ACC112 (cell line): Measurements from ENCODE around the gene RNGTT.
A peak's percentile ranks its signal among the peaks of the same experiment; 100 is the strongest.

Source experiments
- H2AFZ ChIP-seq: fragments of 200-600 bp; sonication (generic); one replicate; pipeline ENCODE4 v1.6.0; 2017; ENCODE audit warnings: antibody characterized with exemption, low read length; ENCODE audit not compliant: unreplicated experiment
- H3K27ac ChIP-seq: fragments of 200-600 bp; sonication (generic); 2 replicates; pipeline ENCODE4 v1.5.1; 2014; ENCODE audit warnings: low read depth, mild to moderate bottlenecking, antibody characterized with exemption, low read length, moderate library complexity
- H3K27me3 ChIP-seq: fragments of 200-600 bp; sonication (generic); 2 replicates; pipeline ENCODE4 v1.6.1; 2014; ENCODE audit warnings: mild to moderate bottlenecking, antibody characterized with exemption, low read length, moderate library complexity, mixed read lengths; ENCODE audit not compliant: insufficient read depth
- H3K36me3 ChIP-seq: fragments of 200-600 bp; sonication (generic); 2 replicates; pipeline ENCODE4 v1.6.1; 2016; ENCODE audit warnings: mild to moderate bottlenecking, antibody characterized with exemption, low read length, moderate library complexity, mixed read lengths; ENCODE audit not compliant: insufficient read depth
- H3K4me1 ChIP-seq: fragments of 200-600 bp; sonication (generic); one replicate; pipeline ENCODE4 v1.6.1; 2016; ENCODE audit warnings: low read length, mixed read lengths; ENCODE audit not compliant: insufficient read depth, unreplicated experiment, control insufficient read depth
- H3K4me3 ChIP-seq: fragments of 200-600 bp; sonication (generic); 2 replicates; pipeline ENCODE4 v1.5.1; 2014; ENCODE audit warnings: mild to moderate bottlenecking, low read depth, low read length
- H3K79me2 ChIP-seq: fragments of 200-600 bp; sonication (generic); one replicate; pipeline ENCODE4 v1.6.0; 2016; ENCODE audit warnings: low read length; ENCODE audit not compliant: control insufficient read depth, unreplicated experiment, insufficient read depth

RNGTT gene

DNA sequence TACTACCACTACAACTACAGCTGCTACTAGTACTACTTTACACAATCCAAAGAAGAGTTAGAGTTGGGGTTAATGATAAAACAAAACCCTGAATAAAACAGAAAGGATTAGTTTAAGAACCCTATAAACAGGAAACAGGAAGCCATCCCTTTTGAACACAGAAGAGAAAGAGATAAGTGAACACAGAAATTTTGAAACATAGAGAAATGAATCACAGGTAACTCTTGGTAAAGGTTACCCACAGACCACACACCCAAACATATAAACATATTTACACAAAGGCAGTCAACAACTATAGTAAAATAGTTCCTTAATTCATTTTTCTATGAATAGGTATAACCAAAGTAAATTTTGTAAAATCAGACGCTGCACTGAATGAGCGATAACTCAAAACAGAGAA is 98.1 kb downstream of the RNGTT start:
- Histone ChIP-seq H2AFZ (no peak overlapping the region), H3K27me3 (no peaks in the 10 kb centered on the region), H3K79me2 (peaks cover 4% of the 10 kb centered on the region), H3K4me1 (peaks cover 26% of the 10 kb centered on the region), H3K4me3 (no peak overlapping the region), H3K27ac (no peak overlapping the region), H3K36me3 (no peaks in the 10 kb centered on the region)

DNA sequence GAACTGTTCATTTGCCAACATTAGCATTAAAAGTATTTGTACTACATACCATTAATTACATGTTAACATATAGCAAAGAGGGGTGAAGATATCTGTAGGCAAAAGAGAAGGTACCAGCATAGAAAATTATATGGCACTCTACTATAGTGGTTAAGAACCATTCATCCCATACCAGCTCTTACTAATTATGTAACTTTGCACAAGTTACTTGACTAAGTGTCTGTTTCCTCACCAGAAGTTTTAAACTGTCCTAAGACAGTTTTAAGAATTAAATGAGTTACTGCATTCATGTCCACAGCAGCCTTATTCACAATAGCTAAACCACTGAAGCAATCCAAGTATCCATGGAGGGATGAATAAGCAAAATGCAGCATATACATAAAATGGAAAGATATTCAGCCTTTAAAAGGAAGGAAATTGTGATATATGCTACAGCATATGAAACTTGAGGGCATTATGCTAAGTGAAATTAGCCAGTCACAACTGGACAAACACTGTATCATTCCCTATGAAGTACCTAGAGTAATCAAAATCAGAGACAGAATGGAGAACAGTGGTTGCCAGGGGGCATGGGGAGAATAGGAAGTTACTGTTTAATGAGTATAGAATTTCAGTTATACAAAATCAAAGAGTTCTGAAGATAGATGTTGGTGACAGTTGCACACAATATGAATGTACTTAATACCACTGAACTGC is 98.9 kb downstream of the RNGTT start:
- no peak overlapping the region for H3K27ac ChIP-seq
- H3K27me3 ChIP-seq = no peaks in the 10 kb centered on the region

DNA sequence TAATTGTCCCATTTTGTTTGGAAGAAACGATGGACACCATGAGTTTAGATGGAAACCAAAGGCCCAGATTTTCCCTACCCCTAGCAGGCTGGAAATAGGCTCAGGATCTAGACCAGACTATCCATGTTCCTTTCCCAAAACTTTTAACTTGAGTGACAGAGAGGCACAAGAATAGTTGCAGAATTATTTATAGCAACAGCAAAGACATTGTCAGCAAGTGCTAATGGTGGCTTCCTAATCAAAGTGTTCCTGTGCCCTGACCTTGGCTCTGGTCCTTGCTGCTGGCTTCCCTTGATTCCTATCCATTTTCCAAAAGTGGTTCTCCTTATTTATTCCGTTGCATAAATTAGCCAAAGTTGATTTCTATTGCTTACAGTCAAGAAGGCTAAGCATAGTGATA is 103.1 kb downstream of the RNGTT start:
- Histone ChIP-seq H3K79me2 (no peaks in the 10 kb centered on the region), H3K27ac (no peak overlapping the region), H2AFZ (no peak overlapping the region), H3K27me3 (no peaks in the 10 kb centered on the region), H3K4me1 (no peaks in the 10 kb centered on the region), H3K36me3 (no peaks in the 10 kb centered on the region), H3K4me3 (no peak overlapping the region)

More for the DNA sequence above, 98.9 kb downstream of the RNGTT start:
- Histone ChIP-seq H3K4me1 (peaks cover 21% of the 10 kb centered on the region), H3K4me3 (no peak overlapping the region), H2AFZ (no peak overlapping the region), H3K79me2 (peaks cover 4% of the 10 kb centered on the region), H3K36me3 (no peaks in the 10 kb centered on the region)

DNA sequence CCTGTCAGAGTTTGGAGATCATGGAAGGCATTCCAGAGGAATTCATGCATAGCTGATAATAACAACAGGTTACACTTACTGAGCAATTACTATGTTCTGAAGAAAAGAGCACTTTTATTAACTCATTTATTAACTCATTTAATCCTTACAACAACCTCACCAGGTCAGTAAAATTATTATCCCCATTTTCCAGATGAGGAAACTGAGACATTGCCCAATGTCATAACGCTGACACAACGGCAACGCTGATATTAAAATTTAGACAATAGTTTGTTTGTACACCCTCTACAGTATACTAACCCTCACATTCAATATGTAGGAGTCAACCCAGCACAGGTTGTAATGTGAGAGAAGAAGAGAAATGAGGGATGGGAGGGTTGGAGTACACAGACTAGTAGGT is 105.0 kb downstream of the RNGTT start:
- Histone ChIP-seq H3K27me3 (no peaks in the 10 kb centered on the region), H3K4me3 (no peak overlapping the region), H3K4me1 (no peaks in the 10 kb centered on the region)

DNA sequence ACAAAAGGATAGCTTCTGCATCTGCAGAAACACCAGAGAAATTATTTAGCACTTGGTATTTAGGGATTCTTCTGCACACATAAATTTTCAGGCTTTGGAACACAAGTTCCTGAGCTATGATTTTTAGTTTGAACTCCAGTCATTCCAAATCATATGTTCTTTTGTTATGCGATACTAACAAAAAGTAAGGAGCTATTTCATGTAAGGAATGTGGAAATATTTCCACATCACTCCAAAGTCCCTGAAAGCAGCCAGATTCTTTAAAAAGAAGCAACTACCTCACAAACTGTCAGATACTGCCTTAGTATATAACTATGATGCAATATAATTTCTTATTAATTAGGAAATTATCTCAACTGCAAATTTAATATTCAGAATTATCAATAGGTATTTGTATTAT is 106.9 kb downstream of the RNGTT start:
- Histone ChIP-seq H3K27ac (no peak overlapping the region), H3K4me1 (no peaks in the 10 kb centered on the region), H3K27me3 (no peaks in the 10 kb centered on the region), H3K79me2 (no peaks in the 10 kb centered on the region), H3K4me3 (no peak overlapping the region), H2AFZ (no peak overlapping the region), H3K36me3 (no peaks in the 10 kb centered on the region)

More for the DNA sequence above, 105.0 kb downstream of the RNGTT start:
- H2AFZ ChIP-seq = no peak overlapping the region
- no peaks in the 10 kb centered on the region for H3K79me2 ChIP-seq
- no peaks in the 10 kb centered on the region for H3K36me3 ChIP-seq
- H3K27ac ChIP-seq = no peak overlapping the region

DNA sequence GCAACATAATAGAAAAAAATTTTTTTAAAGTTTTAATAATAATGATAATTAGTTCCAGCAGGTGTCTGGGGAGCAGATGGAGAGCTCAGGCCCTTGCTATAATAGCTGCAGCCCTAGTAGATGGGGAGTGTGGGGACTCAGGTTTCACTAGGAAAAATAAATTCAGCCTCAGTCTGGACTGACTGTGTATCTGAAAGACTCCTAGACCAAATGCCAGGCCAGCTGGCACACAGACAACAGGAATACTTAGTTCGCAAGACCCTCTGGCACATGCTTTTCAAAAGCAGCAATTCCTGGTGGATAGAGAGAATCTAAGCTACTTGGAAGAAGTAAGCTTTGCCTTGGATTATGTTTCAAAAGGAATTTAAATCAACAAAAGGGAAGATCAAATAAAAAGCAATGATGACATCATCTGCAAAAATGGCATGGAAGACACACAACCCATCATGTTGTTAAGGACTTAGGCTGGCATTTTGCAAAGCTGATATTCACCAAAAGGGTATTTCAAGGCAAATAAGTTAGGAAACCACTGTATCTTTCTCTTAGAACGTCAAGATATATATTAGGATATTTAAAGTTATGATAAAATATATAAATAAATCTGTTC is 107.8 kb downstream of the RNGTT start:
- no peaks in the 10 kb centered on the region for H3K79me2 ChIP-seq
- no peak overlapping the region for H3K4me3 ChIP-seq
- no peaks in the 10 kb centered on the region for H3K36me3 ChIP-seq
- no peaks in the 10 kb centered on the region for H3K4me1 ChIP-seq
- H3K27ac ChIP-seq = no peak overlapping the region
- H2AFZ ChIP-seq = no peak overlapping the region
- H3K27me3 ChIP-seq = no peaks in the 10 kb centered on the region

DNA sequence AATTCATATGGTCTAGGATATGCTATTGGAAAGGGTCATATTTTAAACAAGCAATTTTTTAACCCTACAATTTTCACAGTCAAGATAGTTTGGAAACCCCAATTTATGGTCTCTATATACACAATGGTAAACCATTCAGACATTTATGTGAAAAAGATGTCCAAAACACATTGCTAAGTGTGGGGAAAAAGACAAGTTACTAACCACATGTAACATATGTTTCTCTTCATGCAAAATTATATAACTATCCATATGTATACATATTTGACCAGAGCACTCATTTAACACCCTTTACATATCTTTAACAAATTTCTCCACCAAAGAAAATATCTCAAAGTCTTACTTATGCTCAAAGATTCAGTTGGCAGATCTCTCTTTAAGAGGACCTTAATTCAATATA is 110.6 kb downstream of the RNGTT start:
- Histone ChIP-seq H3K27ac (no peak overlapping the region), H3K36me3 (no peaks in the 10 kb centered on the region), H3K4me1 (no peaks in the 10 kb centered on the region), H3K27me3 (no peaks in the 10 kb centered on the region), H3K4me3 (no peak overlapping the region), H2AFZ (no peak overlapping the region), H3K79me2 (no peaks in the 10 kb centered on the region)

DNA sequence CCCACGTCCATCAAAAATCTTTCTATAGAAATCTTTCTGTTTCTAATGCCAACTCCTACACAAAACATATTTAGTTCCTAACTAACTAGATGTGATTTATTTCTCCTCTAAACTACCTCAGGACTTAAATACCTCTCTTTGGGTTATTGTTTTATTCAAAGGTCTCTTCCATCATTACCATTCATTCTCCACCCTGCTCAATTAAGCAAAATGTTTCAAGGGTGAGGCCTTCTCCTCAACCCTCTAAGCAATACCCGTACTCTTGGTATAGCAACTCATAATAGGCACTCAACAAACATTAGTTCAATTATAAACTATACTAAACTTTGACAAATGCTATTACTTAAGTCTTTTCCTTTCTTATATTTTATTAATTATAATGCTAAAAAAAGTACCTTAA is 111.4 kb downstream of the RNGTT start:
- H3K36me3 ChIP-seq = no peaks in the 10 kb centered on the region
- no peak overlapping the region for H3K4me3 ChIP-seq
- H2AFZ ChIP-seq = no peak overlapping the region
- H3K27me3 ChIP-seq = no peaks in the 10 kb centered on the region
- H3K4me1 ChIP-seq = no peaks in the 10 kb centered on the region
- H3K27ac ChIP-seq = no peak overlapping the region
- no peaks in the 10 kb centered on the region for H3K79me2 ChIP-seq

DNA sequence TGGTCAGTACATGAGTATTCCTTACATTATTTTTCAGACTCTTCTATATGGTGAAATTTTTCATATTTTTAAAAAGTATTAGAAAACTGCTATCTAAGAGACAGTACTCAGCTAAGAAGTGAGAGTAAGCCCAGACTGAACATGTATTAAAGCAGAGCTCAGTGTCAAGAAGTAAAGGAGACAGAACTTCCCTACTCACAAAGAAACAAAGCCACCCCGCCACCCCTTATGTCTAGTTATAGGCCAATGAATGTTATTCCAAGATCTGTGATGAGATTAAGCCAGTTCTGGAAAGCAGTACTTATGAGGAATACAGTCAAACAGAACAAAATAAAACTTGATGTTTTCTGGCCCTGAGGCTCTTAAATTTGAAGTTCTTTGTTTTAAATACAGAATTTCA is 114.5 kb downstream of the RNGTT start:
- Histone ChIP-seq H2AFZ (no peak overlapping the region), H3K4me3 (no peak overlapping the region), H3K36me3 (peaks cover 4% of the 10 kb centered on the region; the same call in 1 of the 2 replicates), H3K27me3 (no peaks in the 10 kb centered on the region), H3K79me2 (no peaks in the 10 kb centered on the region), H3K4me1 (no peaks in the 10 kb centered on the region), H3K27ac (no peak overlapping the region)

DNA sequence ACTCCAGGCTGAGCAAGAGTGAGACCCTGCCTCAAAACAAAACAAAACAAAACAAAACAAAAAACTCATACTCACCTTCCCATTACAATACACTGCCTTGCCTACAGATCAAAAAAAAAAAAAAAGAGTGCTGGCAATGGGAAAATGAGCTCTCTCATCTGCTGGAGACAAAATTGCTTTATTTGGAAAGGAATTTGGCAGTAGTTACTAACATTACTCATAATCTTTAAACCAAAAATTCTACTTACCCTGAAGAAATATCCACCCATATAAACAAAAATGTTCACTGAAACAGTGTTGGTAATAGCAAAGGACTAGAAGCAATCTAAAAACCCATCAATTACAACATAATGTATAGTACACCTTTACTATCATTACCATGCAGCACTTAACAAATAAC is 120.4 kb downstream of the RNGTT start:
- Histone ChIP-seq H3K4me3 (peak overlapping the region; percentile 9; the same call in 1 of the 2 replicates), H3K4me1 (peaks cover 6% of the 10 kb centered on the region), H2AFZ (no peak overlapping the region), H3K27me3 (no peaks in the 10 kb centered on the region), H3K27ac (peak overlapping the region; percentile 45), H3K79me2 (no peaks in the 10 kb centered on the region), H3K36me3 (peaks cover 11% of the 10 kb centered on the region; the same call in 1 of the 2 replicates)

DNA sequence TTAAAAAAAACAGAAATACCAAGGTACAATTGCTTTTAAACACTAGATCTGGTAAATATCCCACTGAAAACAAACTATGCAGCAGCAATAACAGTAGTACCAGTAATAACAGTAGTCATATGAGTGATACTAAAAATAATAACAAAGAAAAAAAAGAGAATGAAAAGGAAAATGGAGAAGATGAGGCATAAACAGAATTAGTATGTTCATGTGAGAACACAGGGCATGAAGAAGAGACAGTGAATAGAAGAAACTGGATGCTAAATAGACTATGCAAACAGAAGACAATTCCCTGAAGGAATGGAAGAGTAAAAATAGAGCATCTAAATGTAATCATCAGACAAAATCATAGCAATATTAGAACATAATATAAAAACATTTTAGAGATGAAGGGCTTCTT is 121.1 kb downstream of the RNGTT start:
- Histone ChIP-seq H3K27me3 (no peaks in the 10 kb centered on the region), H3K4me1 (peaks cover 6% of the 10 kb centered on the region), H3K36me3 (peaks cover 11% of the 10 kb centered on the region; the same call in 1 of the 2 replicates), H3K79me2 (no peaks in the 10 kb centered on the region), H3K4me3 (no peak overlapping the region), H3K27ac (peak overlapping the region; percentile 45), H2AFZ (no peak overlapping the region)
